GM08714 (cell line): Measurements from ENCODE around the gene SMIM20.

ENCODE experiments used
- H3K4me3 ChIP-seq: fragments of 200-500 bp; sonication (Bioruptor generic); 2 replicates; pipeline ENCODE4 v1.5.1; 2014; ENCODE audit warnings: mild to moderate bottlenecking, low read length, inconsistent platforms
- ZNF274 ChIP-seq: IDR thresholded peaks from 2 replicates; pipeline ENCODE4 v1.6.1; 2012; ENCODE audit warnings: mild to moderate bottlenecking, low read depth, low read length

Gene SMIM20

DNA sequence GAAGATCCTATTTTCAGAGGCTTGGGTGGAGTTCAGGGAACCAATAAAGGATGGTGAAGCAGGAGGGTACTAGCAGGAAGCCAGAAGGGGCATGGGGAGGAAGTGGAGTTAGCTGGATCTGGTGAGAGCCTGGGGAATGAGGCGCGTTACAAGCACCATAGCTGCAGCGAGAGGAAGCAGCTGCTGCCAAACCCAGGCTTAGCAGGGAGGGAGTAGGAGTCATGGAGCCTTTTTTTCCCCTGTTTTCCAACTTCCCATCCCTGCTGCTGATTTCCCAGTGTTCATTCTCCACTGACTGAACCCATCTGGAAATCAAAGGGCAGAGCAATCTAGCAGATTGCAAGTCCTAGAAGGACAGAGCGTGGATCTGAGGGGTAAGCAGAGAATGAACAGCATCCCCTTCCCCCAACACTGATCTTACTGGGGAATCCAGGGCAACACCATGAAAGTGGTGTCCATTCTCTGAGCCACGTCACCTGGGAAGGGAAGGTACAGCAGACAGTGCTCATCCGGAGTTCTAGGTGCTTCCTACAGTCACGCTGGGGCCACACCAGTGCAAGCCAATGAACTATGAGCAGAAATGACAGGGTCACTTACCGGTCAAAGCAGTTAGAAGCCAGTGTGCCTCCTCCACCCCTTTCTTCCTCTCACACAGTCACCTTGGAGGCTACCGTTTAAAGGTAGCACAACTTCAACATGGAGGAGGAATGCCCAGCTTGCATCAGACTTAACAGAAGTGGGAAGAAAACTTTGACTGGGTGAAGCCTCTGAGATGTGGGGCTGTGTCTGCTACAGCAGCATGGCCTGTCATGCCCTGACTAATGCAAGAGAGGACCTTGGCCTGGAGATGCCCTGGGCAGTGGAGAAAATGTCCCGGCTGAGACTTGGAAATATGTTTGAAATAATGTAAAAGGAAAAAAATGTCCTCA is 36.7 kb downstream of the SMIM20 start:
- no peak for TF ChIP-seq ZNF274
- no peak overlapping the region for H3K4me3 ChIP-seq

DNA sequence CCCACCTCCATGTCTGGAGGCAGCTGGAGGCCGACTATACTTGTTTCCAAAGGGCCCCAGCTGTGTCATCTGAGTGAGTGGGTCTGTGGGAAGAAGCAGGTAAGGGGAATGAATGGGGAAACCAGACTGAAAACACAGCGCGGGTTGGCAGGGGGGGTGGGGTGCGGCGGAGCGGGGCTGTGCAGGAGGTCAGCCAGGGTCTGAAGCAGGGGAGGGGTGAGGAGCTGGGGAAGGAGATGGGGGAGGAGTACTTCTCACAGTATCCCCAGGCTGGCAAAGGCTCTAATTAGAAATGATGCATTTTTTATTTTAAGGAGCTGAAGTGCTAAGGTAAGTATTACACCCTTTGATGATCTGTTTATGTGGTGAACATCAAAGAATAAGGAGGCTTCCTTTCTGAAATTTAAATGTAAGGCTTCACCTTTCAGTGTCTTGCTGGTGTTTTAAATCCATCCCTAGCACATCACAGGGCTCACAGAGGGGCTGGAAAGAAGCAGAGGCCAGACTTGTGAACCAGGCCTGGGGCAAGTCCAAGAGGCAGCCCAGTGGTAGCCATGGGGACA is 37.5 kb downstream of the SMIM20 start:
- H3K4me3 ChIP-seq, result no peak overlapping the region
- TF ChIP-seq ZNF274, result no peak

DNA sequence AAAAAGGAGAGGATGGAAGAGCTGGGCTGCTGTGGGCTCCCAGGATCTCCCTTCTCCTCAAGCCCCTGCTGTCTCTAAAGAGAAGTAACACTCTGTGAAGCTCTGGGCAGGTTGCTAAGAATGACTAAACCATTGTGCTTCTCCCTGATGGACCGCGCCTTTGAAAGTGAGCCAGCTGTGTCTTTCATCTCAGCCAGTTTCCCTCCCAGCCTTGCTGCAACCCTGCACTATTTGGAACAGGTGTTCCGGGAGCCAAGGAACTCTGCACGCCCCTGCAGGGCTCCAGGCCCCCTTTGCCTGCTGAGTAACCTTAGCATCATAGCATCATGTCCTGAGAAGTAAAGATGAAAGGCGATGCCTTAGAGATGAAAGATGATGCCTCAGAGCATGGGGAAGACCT is 39.7 kb downstream of the SMIM20 start:
- no peak for TF ChIP-seq ZNF274
- no peak overlapping the region for H3K4me3 ChIP-seq

DNA sequence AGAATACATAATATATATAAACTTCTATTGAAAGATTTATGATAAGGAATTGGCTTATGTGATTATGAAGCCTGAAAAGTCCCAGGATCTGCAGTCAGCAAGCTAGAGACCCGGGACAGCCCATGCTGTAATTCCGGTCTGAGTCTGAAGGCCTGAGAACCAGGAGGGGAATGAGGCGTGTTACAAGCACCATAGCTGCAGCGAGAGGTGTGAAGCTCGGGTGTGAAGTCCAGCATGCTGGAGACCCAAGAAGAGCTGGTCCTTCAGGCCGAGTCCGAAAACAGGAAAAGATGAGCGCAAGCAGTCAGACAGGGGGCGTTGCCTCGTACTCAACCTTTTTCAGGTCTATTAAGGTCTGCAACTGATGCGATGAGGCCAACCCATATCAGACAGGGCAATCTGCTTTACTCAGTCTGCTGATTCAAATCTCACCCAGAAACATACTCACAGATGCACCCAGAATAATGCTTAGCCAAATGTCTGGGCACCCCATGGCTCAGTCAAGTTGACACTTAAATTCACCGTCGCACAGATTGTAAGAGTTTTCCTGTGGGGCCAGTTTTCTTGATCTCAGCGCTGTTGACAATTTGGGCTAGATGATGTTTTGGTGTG is 40.4 kb downstream of the SMIM20 start:
- H3K4me3 ChIP-seq, result no peak overlapping the region
- TF ChIP-seq ZNF274, result no peak

DNA sequence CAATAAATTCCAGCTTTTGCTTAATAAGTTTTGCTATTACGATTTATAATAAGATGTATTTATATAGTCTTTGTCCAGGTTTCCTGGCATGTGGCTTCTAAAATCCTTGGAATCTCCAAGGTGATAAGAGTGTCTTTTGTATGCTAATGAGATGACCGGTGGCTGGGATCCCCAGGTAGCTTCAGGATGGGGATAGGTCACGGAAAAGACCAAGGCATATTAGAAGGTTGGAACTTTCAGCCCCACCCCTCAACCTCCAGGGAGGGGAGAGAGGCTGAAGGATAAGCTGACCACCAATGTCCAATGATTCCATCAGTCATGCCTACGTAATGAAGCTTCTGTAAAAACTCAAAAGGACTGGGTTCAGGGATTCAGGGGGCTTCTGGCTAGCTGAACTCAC is 41.7 kb downstream of the SMIM20 start:
- no peak for TF ChIP-seq ZNF274
- H3K4me3 ChIP-seq, result no peak overlapping the region

DNA sequence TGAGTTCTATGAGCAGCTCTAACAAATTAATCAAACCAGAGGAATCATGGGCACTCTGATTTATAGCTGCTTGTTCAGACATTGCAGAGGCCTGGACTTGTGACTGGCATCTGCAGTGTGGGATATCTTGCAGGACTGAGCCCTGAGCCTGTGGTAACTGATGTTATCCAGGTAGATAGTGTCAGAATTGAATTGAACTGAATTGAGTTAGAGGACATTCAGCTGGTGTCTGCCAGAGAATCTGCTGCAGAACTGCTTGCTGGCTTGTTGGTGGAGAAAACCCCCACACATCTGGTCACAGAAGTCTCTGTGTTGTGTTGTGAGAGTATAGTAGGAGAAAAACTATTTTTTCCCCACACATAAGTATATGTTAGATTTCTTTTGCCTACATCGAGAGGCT is 42.2 kb downstream of the SMIM20 start:
- no peak for TF ChIP-seq ZNF274
- no peak overlapping the region for H3K4me3 ChIP-seq

DNA sequence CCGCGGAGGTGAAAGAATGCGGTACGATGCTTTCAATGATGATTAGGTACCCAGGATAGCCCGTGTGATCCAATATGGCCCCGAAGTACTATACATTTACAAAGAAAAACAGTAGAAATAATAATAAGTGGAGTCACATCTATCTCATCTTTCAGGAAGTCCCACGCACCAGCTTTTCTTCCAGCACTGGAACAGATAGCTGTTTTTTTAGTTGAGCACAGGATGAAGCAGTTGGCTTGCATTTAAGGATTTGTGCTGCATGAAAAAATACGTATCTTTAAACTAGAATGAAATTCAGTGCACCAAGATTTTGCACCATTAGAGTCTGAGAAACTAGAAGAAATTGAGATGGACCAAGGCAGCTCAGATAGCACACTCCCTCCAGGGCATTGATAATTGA is 44.1 kb downstream of the SMIM20 start:
- no peak overlapping the region for H3K4me3 ChIP-seq
- TF ChIP-seq ZNF274, result no peak

DNA sequence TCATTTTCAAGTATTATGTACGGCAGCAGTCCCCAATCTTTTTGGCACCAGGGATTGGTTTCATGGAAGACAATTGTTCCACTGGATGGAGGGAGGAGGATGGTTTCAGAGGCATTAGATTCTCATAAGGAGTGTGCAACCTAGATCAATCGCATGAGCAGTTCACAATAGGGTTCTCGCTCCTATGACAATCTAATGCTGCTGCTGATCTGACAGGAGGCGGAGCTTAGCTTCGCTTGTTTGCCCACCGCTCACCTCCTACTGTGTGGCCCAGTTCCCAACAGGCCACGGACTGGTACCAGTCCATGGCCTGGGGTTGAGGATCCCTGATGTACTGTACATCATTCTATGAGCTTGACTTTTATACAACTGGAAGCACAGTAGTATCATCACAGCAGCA is 48.4 kb downstream of the SMIM20 start:
- no peak overlapping the region for H3K4me3 ChIP-seq
- no peak for TF ChIP-seq ZNF274

DNA sequence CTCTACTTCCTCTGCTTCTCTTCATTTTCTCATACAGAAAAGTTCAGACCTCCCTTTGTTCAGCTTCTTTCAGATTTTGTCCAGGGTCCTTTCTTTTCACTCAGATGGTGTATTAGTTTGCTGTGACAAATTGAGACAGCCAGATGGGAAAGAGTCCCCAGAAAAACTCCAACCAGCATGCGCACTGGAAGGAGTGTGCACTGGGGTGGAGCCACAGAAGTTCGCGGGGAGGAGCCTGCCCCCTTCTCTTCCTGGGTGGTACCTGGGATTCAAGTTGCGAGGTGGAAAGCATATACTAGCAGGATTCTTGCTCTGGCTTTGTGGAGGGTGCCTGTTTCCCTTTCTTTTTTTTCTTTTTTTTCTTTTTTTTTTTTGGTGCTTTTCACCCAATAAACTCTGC is 51.6 kb downstream of the SMIM20 start:
- TF ChIP-seq ZNF274, result no peak
- no peak overlapping the region for H3K4me3 ChIP-seq

DNA sequence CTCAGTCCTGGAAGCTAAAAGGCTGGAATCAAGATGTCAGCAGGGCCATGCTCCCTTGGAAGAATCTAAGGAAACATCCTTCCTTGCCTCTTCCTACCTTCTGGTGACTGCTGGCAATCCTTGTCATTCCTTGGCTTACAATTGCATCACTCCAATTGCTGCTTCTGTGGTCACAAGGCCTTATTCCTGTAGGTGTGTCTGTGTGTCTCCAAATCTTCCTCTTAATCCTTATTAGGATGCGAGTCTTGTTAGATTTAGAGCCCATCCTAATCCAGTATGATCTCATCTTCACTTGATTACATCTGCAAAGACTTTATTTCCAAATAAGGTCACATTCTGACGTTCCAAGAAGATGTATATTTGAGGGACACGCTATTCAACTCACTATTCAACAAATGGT is 52.2 kb downstream of the SMIM20 start:
- no peak overlapping the region for H3K4me3 ChIP-seq
- TF ChIP-seq ZNF274, result no peak

DNA sequence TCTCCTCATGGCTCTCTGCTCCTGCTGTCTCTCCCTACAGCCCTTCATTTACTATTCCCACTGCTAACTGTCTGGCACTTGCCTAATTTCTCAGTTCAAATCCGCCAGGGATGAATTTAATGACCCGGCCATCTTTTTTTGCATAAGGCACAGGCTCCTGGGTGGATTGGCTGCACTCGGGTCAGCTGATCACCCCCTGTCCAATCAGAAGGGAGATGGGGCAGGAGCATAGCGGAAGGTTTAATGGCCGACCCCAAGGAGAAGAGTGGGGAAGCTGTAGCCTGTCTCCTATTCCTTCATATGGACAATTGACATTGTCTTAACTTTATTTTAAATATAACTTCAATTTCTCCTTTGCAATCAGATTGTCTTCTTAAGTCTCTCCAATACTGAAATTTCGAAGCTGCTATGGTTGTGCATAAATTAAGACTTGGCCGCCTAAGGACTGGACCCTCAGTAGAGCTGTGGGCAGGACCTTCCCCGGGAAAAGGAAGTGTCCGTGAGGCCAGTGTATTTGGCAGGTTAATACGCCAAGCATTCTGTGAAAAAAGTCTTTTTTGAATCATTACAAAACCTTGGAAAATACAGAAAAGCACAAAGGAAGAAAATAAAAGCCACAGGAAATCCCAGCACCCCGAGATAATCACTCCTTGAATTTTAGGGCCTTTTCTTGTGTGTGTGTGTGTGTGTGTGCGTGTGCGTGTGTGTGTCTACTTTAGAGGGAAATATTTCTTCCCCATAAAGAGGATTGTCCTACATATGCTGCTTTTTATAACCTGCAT is 55.5 kb downstream of the SMIM20 start:
- TF ChIP-seq ZNF274, result no peak
- no peak overlapping the region for H3K4me3 ChIP-seq

DNA sequence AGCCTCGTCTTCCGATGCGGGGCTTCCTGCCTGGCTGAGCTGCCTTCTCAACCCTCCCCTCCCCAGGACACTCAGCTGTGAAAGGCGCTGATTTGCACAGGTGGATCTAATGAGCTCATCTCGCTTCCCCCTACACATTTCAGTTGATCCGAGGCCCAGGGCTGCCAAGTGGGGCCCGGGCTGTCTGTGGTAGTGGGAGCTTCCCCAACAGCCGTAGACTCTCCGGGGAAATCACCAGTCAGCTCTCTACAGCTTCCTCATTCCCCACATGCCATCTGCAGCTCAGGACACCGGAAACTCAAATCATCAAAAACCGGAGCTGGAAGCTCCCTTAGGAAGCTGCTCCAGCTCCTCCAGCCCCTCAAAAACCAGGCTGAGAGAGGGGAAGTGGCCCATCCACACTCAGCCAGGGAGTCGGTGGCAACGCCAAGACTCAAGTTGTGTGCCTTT is 56.2 kb downstream of the SMIM20 start:
- TF ChIP-seq ZNF274, result no peak
- no peak overlapping the region for H3K4me3 ChIP-seq

DNA sequence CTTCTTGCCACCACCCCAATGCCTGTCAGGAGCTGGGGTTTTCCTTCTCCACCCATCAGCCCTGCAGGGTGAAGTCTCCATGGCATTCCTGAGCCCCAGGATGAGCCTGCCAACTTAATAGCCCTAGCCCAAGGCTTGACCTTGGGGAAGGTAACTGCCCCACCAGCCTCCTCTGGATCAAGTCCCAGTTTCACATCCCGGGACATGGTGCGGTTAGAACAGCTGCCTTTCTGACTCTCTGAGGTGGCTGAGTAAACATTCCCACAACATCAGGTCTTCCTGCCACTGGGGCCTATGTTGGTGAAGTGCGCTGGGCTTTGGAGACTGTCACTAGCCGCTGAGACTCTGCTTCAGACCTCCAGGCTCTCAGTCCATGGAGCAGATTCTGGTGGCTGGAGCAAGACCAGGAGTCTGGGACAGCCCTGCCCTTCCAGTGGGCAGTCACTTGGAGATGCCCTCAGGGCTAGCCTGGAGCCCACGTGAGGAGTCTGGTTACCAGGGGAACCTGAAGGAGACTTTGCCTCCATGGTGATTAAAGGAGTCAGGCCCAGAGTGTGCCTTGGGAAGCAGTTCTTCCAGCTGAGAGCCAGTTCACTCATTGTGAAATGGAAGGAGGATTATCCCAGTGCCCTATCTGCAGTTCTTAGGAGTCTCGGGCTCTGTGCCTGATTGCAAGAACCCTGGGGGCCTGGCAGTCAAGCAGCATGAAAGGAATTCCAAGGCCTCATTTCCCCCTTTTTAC is 56.8 kb downstream of the SMIM20 start:
- no peak for TF ChIP-seq ZNF274
- H3K4me3 ChIP-seq, result no peak overlapping the region

DNA sequence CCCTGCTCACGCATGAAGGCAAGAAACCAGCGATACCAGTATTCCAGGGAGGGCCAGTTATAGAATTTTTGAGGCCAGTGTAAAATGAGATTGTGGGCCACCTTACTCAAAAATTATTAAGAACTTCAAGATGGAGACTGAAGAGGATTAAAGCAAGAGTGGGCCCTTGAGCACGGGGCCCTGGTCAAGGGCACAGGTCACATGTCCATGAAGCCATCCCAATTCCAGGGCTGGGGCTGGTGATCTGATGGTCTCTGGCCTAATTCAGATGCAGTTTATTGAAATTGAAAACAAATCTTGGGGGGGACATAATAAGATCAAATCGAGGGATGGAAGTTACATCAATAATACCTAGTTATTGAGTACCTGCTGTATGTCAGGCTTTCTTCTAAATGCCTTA is 58.3 kb downstream of the SMIM20 start:
- no peak for TF ChIP-seq ZNF274

More for the DNA sequence above, 58.3 kb downstream of the SMIM20 start:
- H3K4me3 ChIP-seq, result no peak overlapping the region
